GM18507 (cell line): ENCODE results near the gene CEACAM20.
"Not testable (repeated sequence)": the region's sequence is repeated elsewhere in the genome, so short reads cannot be mapped to it uniquely, and the experiment has no call there.

Experiments
- DNase-seq: peaks from one replicate; pipeline ENCODE4 v3.0.0; 2011; ENCODE audit warnings: low read depth; ENCODE audit not compliant: insufficient read length; ENCODE audit errors: extremely low spot score
- FAIRE-seq: peaks from 2 replicates; lab custom pipeline; 2011; peaks lifted over from hg19 to GRCh38; lab: Jason Lieb, UNC

The CEACAM20 gene

GRCh38 chr19:44551850-44552249, 22.4 kb upstream of the CEACAM20 start:
- DNase-seq (no peak), FAIRE-seq (no peak)

GRCh38 chr19:44550976-44551375, 21.5 kb upstream of the CEACAM20 start:
- not testable (repeated sequence) for FAIRE-seq, DNase-seq

DNA sequence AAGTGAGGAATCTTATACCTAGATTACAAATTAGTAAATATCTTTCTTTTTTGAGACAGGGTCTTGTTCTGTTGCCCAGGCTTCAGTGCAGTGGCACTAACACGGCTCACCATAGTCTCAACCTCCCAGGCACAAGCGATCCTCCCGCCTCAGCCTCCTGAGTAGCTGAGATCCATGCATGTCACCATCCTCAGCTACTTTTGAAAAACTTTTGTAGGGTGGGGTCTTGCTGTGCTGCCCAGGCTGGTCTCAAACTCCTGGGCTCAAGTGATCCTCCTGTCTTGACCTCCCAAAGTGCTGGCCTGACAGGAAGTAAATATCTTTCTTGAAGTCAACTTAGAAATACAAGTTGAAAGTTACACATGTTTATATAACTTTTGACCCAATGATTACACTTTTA, 20.0 kb upstream of the CEACAM20 start:
- DNase-seq (no peak), FAIRE-seq (no peak)

- FAIRE-seq (no peak), DNase-seq (no peak)
These were observed 19.3 kb upstream of the CEACAM20 start for GRCh38 chr19:44548736-44549135.

- FAIRE-seq (no peak), DNase-seq (no peak)
These were observed 14.6 kb upstream of the CEACAM20 start for GRCh38 chr19:44544031-44544430.

DNA sequence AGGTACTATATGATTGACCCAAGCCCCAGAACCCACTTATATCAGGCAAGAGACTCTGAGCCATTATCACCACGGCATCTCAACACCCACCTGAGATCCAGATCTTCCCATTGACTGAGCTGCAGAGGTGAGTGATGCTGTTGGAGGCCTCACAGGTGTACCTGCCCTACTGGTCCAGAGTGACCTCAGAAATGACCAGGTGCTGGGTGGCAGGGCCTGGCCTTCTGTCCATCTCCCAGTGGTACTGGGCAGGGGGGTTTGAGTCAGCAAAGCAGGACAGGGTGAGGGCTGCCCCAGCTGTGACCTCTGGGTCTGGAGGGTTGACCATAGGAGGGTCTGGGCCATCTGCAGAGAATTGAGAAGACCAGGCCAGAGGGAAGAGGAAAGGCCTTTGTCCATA, 13.2 kb upstream of the CEACAM20 start:
- no peak for FAIRE-seq

GRCh38 chr19:44540736-44541135, 11.3 kb upstream of the CEACAM20 start:
- no peak for DNase-seq
- no peak for FAIRE-seq

More for the DNA sequence above, 13.2 kb upstream of the CEACAM20 start:
- no peak for DNase-seq

GRCh38 chr19:44539991-44540390, 10.5 kb upstream of the CEACAM20 start:
- FAIRE-seq = no peak
- no peak for DNase-seq

DNA sequence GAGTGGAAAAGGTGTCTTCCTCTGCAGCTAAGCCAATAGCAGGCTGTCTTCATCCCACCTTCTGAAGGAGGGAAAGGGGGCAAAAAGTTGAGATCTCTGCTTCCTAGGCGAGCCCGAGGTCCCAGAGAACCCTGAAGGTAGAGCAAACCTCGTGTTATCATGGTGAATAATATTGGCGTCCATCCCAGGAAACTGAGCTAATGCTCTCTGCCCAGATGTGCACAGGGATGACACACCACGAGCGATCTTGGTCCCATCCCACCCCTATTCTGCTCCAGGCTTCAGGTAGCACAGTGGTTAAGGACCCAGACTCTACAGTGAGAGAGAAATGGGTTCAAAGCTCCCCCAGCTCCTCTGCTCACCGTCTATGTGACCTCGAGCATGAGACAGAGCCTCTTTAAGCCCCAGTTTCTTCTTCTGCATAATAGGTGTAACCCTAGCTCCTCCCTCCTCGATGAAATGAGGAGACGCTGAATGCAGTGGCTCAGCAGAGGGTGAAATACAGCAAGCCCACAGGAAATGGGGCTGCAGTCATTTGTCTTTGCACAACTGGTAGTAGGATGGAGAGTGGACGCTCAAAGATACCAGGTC, 9.9 kb upstream of the CEACAM20 start:
- FAIRE-seq = no peak
- no peak for DNase-seq

- not testable (repeated sequence) for DNase-seq, FAIRE-seq
These were observed 5.9 kb upstream of the CEACAM20 start for GRCh38 chr19:44535361-44535760.

- FAIRE-seq = no peak
- no peak for DNase-seq
These were observed 3.3 kb upstream of the CEACAM20 start for GRCh38 chr19:44532819-44533218.

GRCh38 chr19:44530777-44531176, 1.3 kb upstream of the CEACAM20 start:
- DNase-seq (no peak), FAIRE-seq (no peak)

DNA sequence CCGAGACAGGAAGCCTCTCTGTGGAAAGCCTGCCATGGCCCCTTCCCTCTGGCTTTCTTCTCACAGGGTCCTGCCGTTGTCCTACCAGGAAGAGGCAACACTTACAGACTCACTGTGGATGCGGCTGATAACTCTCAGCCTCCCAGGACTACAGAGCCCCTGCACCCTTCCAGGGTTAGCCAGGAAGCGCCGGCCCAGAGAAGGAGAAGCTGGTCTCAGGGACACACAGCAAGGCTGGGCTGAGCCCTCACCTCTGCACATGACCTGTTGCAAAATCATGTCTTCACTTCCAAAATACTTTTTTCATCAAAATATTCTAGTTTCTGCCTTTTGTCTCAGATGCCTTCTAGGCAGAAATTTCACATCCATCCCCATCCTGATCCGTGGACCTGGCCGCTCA, 1.9 kb downstream of the CEACAM20 start:
- FAIRE-seq = no peak

GRCh38 chr19:44525721-44526430, 3.6 kb downstream of the CEACAM20 start:
- no peak for DNase-seq
- FAIRE-seq = no peak

More for the DNA sequence above, 1.9 kb downstream of the CEACAM20 start:
- DNase-seq = no peak

- FAIRE-seq = no peak
- DNase-seq = no peak
These were observed 8.1 kb downstream of the CEACAM20 start for GRCh38 chr19:44521370-44521769.

GRCh38 chr19:44517146-44517545, 12.3 kb downstream of the CEACAM20 start:
- DNase-seq = no peak
- no peak for FAIRE-seq

DNA sequence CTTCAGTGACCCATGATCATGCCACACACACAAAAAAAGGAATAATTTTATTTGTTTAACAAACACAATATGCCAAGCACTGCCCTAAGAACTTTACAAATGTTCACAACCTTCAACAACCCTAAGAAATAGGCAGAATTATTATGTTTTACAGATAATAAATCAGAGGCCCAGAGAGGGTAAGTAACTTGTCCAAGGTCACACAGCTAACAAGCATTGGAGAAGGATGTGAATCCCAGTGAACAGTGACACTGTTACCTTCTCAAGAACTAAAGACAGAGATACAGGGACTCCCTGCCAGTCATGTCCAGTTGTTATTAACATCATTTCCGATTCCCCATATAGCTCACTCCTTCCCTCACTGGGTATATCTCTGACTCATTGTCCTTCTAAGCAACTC, 13.6 kb downstream of the CEACAM20 start:
- DNase-seq (no peak), FAIRE-seq (no peak)

GRCh38 chr19:44515031-44515430, 14.4 kb downstream of the CEACAM20 start:
- DNase-seq (no peak), FAIRE-seq (no peak)

- FAIRE-seq = no peak
- no peak for DNase-seq
These were observed 16.9 kb downstream of the CEACAM20 start for GRCh38 chr19:44512326-44513298.

GRCh38 chr19:44509478-44509877, 20.0 kb downstream of the CEACAM20 start:
- no peak for FAIRE-seq

More at GRCh38 chr19:44509478-44509877, 20.0 kb downstream of the CEACAM20 start:
- no peak for DNase-seq
